ENCODE results near the gene IGIP.

The IGIP gene

DNA sequence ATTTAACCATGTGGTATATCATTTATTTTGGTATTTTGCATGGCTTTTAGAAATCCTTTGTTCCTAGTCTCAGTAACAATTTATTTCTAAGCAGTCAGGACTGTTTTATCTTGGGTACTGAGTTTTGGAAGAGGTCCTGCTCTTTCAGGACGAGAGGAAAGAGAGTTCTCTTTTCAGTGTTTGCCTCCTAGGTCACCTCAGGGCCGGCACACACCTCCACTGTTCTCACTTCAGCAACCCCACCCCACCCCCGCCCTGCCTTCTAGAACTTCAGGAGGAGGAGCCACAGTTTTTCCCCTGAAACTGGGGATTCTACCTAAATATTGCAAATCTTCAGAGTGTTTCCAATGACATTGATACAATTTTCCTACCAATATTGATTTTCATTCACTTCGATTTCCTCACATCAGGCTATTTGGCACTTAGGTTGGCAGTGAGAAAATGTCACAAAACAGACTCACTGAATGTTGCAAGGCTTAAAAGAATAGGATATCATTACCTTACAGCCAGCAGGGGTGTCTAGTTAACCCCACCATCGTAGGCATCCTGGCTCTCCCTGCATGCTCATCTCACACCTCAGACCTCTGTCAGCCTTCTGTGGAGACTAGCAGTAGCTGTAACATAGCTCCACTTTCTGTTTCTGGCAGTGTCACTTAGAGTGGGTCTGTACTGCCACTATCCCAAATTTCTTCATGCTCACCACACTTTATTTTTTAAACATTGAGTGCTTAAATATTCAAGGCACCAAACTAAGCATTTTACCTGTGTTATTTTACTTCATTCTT, 5.4 kb downstream of the IGIP start:
- no peak for TF ChIP-seq CTCF (IDR thresholded peaks at IDR 0.05; ENCODE audit: low read depth, low read length)
- no peak for TF ChIP-seq MYC (IDR thresholded peaks at IDR 0.05; ENCODE audit: low read depth, low read length)
- no peak for TF ChIP-seq POLR2A (IDR thresholded peaks at IDR 0.05; ENCODE audit: extremely low read depth, insufficient read length)
- DNase-seq (ENCODE audit: low read depth) = no peak
- H3K4me3 ChIP-seq (ENCODE audit: low read depth, low read length) = no peak overlapping the region

DNA sequence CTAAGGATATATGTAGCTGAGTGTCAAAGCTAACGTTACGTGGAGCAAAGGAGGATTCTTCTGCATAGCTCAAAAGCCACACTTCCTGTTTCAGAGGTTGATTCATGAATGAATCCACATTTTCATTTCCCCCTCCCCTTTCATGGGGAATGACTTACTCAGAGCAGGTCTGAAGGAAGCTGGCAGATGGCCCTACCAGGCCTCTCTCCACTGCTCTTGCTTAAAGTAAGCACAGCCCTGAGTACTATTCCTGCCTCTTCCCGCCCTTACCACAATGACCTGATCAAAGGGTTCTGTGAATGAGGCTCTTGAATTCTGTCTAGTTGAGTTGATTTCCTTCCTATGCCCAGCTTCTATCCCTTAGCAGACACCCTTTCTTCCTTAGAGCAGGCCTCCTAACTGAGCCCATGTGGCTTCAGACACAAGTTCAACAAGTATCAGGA, 6.3 kb downstream of the IGIP start:
- DNase-seq (ENCODE audit: low read depth) = peak; percentile 83
- no peak overlapping the region for H3K4me3 ChIP-seq (ENCODE audit: low read depth, low read length)
- TF ChIP-seq POLR2A (IDR thresholded peaks at IDR 0.05; ENCODE audit: extremely low read depth, insufficient read length) (no peak), CTCF (IDR thresholded peaks at IDR 0.05; ENCODE audit: low read depth, low read length) (no peak), MYC (IDR thresholded peaks at IDR 0.05; ENCODE audit: low read depth, low read length) (no peak)
- TF ChIP-seq, protein P1, sequence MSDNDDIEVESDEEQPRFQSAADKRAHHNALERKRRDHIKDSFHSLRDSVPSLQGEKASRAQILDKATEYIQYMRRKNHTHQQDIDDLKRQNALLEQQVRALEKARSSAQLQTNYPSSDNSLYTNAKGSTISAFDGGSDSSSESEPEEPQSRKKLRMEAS (IDR thresholded peaks at IDR 0.05; ENCODE audit: low read depth, low read length) = no peak

DNA sequence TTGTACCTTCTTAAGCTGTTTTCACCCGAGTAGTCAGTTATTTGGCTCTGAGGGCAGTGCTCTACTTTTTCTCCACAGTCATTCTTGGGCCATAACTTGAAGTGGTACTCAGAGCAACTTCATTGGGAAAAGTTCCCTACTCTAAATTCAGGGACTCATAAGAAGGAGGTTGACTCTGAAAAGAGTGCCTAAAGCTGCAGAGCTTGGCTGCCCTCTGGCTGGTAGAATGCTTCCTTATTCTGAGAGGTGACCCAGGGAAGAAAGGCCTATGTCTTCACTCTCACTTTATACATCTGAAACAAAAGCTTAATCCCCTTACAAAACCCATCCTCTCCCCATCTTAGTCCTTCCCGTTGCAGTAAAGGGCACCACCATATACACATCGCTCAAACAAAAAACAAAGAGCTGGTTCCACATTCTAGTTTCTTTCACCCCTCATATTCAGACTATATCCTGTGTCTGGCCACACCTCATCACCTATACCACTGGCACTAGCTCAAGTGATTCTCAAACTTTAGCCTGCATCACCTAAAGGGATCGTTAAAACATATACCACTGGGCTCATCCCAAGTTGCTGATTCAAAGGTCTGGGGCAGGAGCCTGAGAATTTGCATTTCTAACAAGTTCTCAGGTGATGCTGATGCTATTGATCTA, 7.9 kb downstream of the IGIP start:
- TF ChIP-seq CTCF (IDR thresholded peaks at IDR 0.05; ENCODE audit: low read depth, low read length) (no peak), POLR2A (IDR thresholded peaks at IDR 0.05; ENCODE audit: extremely low read depth, insufficient read length) (no peak), MYC (IDR thresholded peaks at IDR 0.05; ENCODE audit: low read depth, low read length) (no peak)
- TF ChIP-seq, protein P1 (IDR thresholded peaks at IDR 0.05; ENCODE audit: low read depth, low read length) = no peak
- no peak overlapping the region for H3K4me3 ChIP-seq (ENCODE audit: low read depth, low read length)
- DNase-seq (ENCODE audit: low read depth) = no peak

DNA sequence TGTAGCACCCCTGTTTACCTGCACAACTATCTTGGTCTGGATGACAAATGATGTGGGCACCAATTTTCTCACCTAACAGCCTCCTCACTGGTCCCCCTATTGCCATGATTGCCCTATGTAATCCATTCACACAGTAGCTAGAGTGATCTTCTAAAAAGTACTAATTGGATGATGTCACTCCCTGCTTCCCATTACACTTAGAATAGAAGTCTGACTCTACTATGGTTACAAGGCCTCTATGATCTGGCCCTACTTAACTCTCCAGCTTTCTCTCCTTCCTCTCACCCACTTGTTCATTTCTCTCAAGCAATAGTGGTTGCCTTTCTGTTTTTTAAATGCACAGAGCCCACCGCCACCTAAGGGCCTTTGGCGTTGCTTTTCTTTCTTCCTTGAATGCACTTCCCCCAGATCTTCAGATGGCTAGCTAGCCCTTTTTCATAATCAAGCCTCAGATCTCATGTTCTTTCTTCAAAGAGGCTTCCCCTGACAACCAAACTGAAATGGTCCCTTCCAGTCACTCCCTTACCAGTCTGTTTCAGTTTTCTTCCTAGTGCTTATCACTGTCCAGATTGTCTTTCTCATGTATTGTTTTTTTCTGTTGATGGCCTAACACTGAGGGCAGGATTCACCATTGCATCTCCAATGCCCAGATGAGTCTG, 8.7 kb downstream of the IGIP start:
- TF ChIP-seq POLR2A (IDR thresholded peaks at IDR 0.05; ENCODE audit: extremely low read depth, insufficient read length) (no peak), MYC (IDR thresholded peaks at IDR 0.05; ENCODE audit: low read depth, low read length) (no peak), CTCF (IDR thresholded peaks at IDR 0.05; ENCODE audit: low read depth, low read length) (no peak)
- TF ChIP-seq, protein P1 (IDR thresholded peaks at IDR 0.05; ENCODE audit: low read depth, low read length) = no peak
- H3K4me3 ChIP-seq (ENCODE audit: low read depth, low read length) = no peak overlapping the region
- no peak for DNase-seq (ENCODE audit: low read depth)

DNA sequence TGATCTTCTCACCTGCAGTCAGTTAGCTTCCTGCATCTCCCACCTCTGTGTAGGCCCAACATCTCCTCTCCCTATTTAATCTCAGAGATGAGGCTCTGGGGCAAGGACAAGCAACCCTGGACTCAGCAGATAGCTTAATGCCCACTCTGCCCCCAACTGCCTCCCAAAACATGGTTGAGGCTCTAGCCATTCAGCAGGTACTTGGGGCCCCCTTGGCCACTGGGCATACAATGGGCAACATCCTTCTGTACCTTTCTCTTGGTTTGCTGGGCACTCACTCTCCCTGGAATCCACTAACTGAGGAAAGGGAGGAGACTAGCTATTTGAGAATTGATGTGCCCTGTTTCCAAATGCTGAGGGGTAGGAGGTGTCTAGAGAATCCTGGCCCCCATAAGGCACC, 9.4 kb downstream of the IGIP start:
- DNase-seq (ENCODE audit: low read depth) = no peak
- no peak for TF ChIP-seq CTCF (IDR thresholded peaks at IDR 0.05; ENCODE audit: low read depth, low read length)
- TF ChIP-seq MYC (IDR thresholded peaks at IDR 0.05; ENCODE audit: low read depth, low read length) = no peak
- H3K4me3 ChIP-seq (ENCODE audit: low read depth, low read length) = no peak overlapping the region

Measured in NB4 (cell line).